NCI-H345 treated with DMSO at 0.1 percent for 48 hours (cell line): ENCODE measurements around the gene GLT6D1.
"Not testable (repeated sequence)": the region's sequence is repeated elsewhere in the genome, so short reads cannot be mapped to it uniquely, and the experiment has no call there.

Experiments
- DNase-seq: peaks from one replicate; lab custom pipeline; 2025; ENCODE audit not compliant: unreplicated experiment; lab: John Stamatoyannopoulos, UW

The GLT6D1 gene

GRCh38 chr9:135665795-135666189 is 26.5 kb upstream of the GLT6D1 start:
- DNase-seq = no peak

DNA sequence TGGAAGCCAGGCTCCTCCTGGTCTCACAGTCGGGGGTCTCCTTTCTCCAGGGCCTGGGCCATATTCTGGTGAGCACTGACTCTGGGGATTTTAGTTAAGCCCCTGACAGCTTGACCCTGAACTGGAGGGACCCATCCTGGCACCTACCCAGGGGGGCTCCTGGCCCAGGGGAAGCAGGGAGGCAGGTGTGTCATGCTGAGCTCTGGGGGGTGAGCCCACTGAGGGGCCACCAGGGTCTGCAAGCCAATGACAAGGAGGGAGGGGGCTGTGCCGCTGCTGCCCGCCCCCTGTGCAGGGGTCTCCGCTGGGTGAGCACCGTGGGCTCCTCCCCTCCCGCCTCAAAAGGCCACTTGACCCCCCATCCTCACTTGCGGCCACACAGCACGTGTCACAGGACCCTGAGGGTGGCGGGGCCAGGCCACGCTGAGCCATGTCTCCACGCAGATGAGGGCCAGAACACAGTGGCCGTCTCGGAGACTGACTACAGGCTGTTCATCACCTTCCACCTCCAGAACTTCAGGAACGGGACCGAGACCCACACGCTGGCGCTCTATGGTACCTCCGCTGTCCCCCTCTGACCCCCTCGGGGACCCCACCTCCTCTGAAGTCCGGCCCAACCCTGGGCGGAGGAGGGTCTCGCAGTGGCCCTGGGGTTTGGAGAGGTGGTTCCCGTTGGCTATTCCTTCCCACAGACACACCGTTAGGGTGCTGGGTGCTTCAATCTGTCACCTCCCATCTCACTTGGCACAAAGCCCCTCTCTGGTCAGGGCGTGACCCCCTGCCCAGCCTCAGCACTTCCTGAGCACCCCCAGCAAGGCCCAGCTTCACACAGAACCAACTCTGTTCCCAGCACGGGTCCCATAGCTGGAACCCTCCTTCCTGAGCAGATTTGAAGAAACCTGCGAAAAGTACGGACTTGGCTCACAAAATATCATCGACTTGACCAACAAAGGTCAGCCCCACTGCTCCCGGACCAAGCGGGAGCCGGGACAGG is 25.8 kb upstream of the GLT6D1 start:
- DNase-seq = no peak

- DNase-seq = no peak
Observed at GRCh38 chr9:135664266-135664665, 24.9 kb upstream of the GLT6D1 start.

GRCh38 chr9:135663857-135664256 is 24.5 kb upstream of the GLT6D1 start:
- DNase-seq = no peak

DNA sequence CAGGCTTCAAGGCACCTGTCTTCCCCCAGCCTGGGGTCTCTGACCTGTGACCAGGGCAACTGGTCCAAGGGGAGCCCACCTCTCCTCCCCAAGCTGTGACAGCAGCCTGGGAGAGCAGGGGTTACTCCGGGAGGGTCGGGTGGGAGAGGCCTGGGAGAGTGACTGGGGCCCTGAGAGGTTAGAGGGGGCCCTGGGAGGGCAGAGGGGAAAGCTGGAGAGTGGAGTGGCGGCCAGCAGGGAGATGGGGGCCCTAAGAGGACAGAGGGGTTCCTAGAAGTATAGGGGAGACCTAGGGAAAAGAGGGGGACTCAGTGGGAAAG is 24.1 kb upstream of the GLT6D1 start:
- no peak for DNase-seq

- no peak for DNase-seq
Observed at GRCh38 chr9:135662758-135663450, 23.6 kb upstream of the GLT6D1 start, which contains the start of gene LCN9. Gene LCN9, plus strand, starts transcription at chr9:135663309. Its CDS starts 13 bp downstream, at chr9:135663322.

- DNase-seq = no peak
Observed at GRCh38 chr9:135661816-135662560, 22.6 kb upstream of the GLT6D1 start.

DNA sequence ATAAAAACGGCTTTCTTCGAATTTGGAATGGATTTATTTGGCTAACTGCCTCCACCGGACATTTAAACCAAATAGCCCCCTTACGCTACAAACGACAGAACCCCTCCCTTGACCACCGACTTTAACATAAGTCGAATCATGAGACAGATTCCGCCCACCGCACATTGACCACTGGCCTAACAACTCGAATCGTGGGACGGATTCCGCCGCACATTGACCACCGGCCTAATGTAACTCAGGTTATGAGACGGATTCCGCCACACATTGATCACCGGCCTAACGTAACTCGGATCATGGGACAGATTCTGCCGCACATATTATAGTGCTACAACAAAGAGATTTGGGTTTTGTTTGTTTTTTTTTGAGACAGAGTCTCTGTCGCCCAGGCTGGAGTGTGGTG is 21.1 kb upstream of the GLT6D1 start:
- no peak for DNase-seq

GRCh38 chr9:135659252-135659651 is 19.9 kb upstream of the GLT6D1 start:
- DNase-seq = no peak

DNA sequence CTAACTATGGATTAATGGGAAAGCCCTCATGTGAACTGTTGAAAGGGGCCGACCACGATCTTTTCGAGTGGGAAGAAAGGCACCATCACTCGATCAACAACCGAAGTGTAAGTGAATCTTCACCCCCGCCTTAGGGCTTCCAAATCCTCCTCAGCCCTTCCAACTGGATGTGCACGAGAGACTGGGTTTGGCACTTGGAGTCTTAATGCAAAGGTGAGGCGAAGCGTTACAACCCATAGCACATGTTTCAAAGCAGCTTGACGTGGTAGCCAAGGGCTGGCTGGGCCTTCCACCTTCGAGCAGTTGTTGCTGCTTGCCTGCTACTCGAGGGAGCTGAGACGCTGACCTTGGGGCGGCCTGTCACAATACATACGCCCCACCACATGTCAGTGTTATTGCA is 18.1 kb upstream of the GLT6D1 start:
- DNase-seq = no peak

- DNase-seq = no peak
Observed at GRCh38 chr9:135655317-135655716, 16.0 kb upstream of the GLT6D1 start.

DNA sequence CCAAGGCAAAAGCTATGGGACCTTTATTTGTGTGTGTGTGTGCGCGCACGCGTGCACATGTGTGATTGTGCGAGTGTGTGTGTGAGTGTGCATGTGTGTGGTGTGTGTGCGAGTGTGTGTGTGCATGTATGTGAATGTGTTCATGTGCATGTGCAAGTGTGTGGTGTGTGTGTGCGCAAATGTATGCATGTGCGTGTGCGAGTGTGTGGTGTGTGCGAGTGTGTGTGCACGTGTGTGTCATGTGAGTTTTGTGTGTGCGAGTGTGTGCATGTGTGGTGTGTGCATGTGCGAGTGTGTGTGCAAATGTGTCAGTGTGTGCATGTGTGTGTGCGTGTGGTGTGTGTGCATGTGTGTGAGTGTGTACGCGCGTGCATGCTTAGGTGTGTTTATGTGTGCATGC is 11.1 kb upstream of the GLT6D1 start:
- no peak for DNase-seq

DNA sequence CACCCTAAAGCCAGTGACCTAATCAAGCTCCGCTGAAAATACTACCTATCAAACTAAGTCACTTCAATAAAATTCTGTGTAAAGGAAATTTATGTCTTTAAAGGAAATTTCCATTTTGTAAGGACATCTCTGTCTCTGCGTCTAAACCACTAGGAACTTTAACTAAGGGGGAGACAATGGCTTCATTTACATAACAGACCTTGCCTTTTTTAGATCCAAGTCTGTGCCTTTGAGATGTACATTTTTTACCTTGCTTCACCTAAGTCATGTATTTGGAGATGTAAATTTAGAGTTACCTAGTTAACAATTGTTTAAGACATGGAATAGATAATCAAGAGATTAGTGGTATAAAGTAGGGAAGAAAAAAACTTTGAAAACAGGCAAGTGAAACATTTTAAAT is 10.2 kb upstream of the GLT6D1 start:
- no peak for DNase-seq

DNA sequence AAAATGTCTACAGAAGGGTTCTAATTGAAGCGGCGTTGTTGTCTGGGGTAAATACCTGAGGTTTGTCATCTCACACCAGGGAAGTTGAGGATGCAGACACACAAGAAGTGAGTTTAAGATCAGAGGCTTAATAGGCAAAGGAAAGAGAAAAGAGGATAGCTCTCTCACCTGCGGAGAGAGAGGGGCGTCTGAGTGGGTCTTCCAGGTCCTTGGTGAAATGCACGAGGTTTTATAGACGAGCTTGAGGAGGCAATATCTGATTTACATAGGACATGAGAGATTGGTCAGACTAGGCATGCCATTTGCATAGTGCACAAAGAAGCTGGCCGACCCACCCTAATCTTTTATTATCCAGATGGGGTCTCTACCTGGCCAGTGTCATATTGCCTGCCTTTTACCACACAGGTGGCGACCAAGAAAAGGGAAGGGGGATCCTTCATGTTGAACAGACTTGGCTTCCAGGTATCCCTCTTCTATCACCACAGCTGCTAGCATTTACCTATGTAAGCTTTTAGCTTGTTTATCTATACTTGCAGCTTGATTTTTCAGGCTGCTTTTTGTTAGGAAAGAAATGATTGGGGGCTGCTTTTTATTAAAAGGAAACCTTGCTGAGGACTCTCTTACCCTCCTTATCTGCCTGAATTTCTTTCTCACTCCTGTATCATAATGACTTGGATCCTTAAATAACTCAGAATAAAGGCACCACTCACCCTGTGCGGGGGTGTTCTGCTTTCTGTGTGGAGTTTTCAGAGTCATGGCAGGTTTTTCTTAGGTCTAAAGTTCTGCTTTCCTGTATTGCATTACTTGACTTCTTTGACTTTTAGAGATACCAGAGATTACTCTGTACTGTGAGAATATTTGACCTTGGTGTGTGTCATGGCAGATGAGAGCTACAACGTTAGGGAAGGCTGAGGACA is 9.4 kb upstream of the GLT6D1 start:
- DNase-seq = no peak

DNA sequence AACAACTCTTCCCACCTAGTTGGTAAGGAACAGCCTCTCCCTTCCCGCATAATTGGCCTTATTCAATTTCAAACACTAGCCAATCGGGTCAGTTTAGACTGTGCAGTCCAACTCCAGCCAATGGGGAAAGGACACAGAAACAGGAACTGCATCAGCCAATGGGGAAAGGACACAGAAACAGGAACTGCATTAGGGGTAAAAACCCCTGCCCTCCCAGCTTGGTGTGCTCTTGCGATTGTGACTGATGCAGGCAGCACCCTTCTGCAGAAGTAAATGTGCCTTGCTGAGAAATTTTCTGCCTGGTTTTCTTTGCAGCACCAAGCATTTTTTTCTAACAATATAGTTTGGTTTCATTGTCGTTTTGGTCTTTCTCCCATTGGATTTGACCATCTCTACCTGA is 8.5 kb upstream of the GLT6D1 start:
- DNase-seq = no peak

DNA sequence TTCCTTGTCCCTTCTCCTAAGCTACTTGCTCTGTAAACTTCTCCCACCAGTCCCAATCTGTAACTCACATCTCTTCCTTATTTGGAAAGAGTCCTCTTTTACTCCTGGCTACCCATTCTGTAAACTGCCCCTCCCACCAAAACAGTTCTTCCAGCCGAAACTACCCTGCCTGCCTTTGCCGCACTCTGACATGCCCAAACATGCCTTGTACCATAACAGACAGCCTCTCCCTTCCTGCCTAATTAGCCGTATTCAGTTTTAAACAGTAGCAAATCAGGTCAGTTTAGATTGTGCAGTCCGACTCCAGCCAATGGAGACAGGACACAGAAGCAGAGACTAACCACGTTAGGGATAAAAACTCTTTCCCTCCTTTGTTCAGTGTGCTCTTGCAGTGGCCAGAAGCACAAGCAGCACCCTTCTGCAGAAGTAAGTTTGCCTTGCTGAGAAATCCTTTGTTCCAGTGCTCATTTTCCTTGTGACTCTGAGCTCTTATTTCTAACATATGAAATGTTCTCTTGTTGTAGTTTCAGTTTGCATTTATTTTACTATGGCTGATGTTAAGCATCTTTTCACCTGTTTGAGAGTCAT is 5.4 kb upstream of the GLT6D1 start:
- no peak for DNase-seq

GRCh38 chr9:135641745-135642144 is 2.4 kb upstream of the GLT6D1 start:
- DNase-seq = no peak

DNA sequence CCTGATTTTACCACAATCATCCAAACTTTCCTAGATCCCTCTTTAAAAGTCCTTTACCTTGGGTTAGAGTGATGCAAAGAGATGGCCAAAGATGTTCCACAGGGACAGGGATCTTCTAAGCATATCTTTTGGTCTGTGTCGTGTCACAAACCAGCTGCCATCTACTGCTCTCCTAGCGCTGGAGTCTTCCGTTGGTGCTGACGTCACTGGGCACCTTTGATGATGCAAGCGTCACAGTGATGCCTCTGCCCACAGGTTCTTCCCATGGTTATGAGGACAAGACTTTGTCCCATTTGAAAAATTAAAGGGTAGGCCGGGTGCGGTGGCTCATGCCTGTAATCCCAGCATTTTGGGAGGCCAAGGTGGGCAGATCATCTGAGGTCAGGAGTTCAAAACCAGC is 1.7 kb upstream of the GLT6D1 start:
- no peak for DNase-seq

- DNase-seq = not testable (repeated sequence)
Observed at GRCh38 chr9:135636930-135637530, 2.3 kb downstream of the GLT6D1 start.

- no peak for DNase-seq
Observed at GRCh38 chr9:135632841-135633240, 6.5 kb downstream of the GLT6D1 start.
